Endothelial cell (in vitro differentiated cells): ENCODE measurements around the gene CCM2L. TPM values are rescaled to one million over a fixed set of nuclear protein-coding genes. Genes with fewer than 3 reads are reported as not detected.

Experiments
- DNase-seq: peaks from one replicate; pipeline ENCODE4 v3.0.0; 2021; ENCODE audit warnings: low spot score
- H3K27ac Mint-ChIP-seq: one replicate; pipeline ENCODE4 v1.8.0; 2021; ENCODE audit warnings: mixed read lengths, inconsistent platforms; ENCODE audit not compliant: unreplicated experiment
- H3K27me3 Mint-ChIP-seq: one replicate; pipeline ENCODE4 v1.8.0; 2021; ENCODE audit warnings: mild to moderate bottlenecking, moderate library complexity, mixed read lengths, inconsistent platforms; ENCODE audit not compliant: unreplicated experiment
- H3K36me3 Mint-ChIP-seq: one replicate; pipeline ENCODE4 v1.8.0; 2021; ENCODE audit warnings: mild to moderate bottlenecking, low read depth, mixed read lengths, inconsistent platforms; ENCODE audit not compliant: unreplicated experiment
- H3K4me1 Mint-ChIP-seq: one replicate; pipeline ENCODE4 v1.8.0; 2021; ENCODE audit warnings: mild to moderate bottlenecking, mixed read lengths, inconsistent platforms; ENCODE audit not compliant: unreplicated experiment
- H3K4me3 Mint-ChIP-seq: one replicate; pipeline ENCODE4 v1.8.0; 2021; ENCODE audit warnings: mild to moderate bottlenecking, mixed read lengths, inconsistent platforms; ENCODE audit not compliant: unreplicated experiment
- H3K9me3 Mint-ChIP-seq: one replicate; pipeline ENCODE4 v1.8.0; 2021; ENCODE audit warnings: mixed read lengths, inconsistent platforms; ENCODE audit not compliant: unreplicated experiment
- total RNA-seq: library from RNA; stranded (reverse); fragmentation: NEBNext Ultra II Directional; extraction: Animal tissue kit (Norgen Biotek cat#: 25700); gene quantifications from one replicate; pipeline ENCODE4 v1.2.1, GENCODE V29; 2021; ENCODE audit not compliant: unreplicated experiment
- TF ChIP-seq, protein P1 (sequence below): fragments of 200-600 bp; sonication (generic); IDR thresholded peaks from one replicate; pipeline ENCODE4 v1.5.0; 2021; ENCODE audit warnings: antibody characterized with exemption; ENCODE audit not compliant: unreplicated experiment

Gene CCM2L
- total RNA-seq, 1 donor from 2014 or later, result 27.2 TPM

- peaks cover 10% of the 10 kb centered on the region for H3K27me3 Mint-ChIP-seq
- H3K4me1 Mint-ChIP-seq, result peaks cover 65% of the 10 kb centered on the region
- H3K36me3 Mint-ChIP-seq, result no peaks in the 10 kb centered on the region
- no peak overlapping the region for H3K27ac Mint-ChIP-seq
- DNase-seq, result no peak
- TF ChIP-seq, protein P1, sequence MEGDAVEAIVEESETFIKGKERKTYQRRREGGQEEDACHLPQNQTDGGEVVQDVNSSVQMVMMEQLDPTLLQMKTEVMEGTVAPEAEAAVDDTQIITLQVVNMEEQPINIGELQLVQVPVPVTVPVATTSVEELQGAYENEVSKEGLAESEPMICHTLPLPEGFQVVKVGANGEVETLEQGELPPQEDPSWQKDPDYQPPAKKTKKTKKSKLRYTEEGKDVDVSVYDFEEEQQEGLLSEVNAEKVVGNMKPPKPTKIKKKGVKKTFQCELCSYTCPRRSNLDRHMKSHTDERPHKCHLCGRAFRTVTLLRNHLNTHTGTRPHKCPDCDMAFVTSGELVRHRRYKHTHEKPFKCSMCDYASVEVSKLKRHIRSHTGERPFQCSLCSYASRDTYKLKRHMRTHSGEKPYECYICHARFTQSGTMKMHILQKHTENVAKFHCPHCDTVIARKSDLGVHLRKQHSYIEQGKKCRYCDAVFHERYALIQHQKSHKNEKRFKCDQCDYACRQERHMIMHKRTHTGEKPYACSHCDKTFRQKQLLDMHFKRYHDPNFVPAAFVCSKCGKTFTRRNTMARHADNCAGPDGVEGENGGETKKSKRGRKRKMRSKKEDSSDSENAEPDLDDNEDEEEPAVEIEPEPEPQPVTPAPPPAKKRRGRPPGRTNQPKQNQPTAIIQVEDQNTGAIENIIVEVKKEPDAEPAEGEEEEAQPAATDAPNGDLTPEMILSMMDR, result no peak
- H3K9me3 Mint-ChIP-seq, result no peaks in the 10 kb centered on the region
- H3K4me3 Mint-ChIP-seq, result no peak overlapping the region
Observed at GRCh38 chr20:32006053-32006452, 4.2 kb upstream of the CCM2L start.

GRCh38 chr20:32006841-32007786, 3.1 kb upstream of the CCM2L start:
- Mint-ChIP-seq H3K27ac (peak overlapping the region; percentile 85), H3K4me3 (no peak overlapping the region), H3K27me3 (peaks cover 8% of the 10 kb centered on the region), H3K36me3 (no peaks in the 10 kb centered on the region), H3K4me1 (peaks cover 64% of the 10 kb centered on the region), H3K9me3 (no peaks in the 10 kb centered on the region)
- TF ChIP-seq, protein P1, result no peak
- no peak for DNase-seq

GRCh38 chr20:32007787-32008616, 2.2 kb upstream of the CCM2L start:
- TF ChIP-seq, protein P1, result no peak
- DNase-seq, result peak; percentile 66
- H3K27ac Mint-ChIP-seq, result peak overlapping the region; percentile 85
- no peak overlapping the region for H3K4me3 Mint-ChIP-seq
- H3K36me3 Mint-ChIP-seq, result no peaks in the 10 kb centered on the region
- peaks cover 8% of the 10 kb centered on the region for H3K27me3 Mint-ChIP-seq
- no peaks in the 10 kb centered on the region for H3K9me3 Mint-ChIP-seq
- H3K4me1 Mint-ChIP-seq, result peaks cover 56% of the 10 kb centered on the region

DNA sequence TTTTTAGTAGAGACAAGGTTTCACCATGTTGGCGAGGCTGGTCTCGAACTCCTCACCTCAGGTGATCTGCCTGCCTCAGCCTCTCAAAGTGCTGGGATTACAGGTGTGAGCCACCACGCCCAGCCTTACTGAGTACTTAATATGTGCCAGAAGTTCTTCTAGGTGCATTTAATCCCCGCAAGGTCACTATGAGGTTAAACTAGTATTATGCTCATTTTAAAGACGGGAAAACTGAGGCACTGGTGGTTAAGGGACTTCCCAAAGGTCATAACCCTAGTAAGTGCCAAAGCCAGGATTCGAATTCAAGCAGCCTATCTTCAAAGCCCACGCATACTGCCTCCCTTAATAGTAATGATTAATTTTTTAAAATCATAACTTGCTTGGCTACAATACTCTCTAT, 674 bp upstream of the CCM2L start:
- TF ChIP-seq, protein P1, result no peak
- H3K27me3 Mint-ChIP-seq, result peaks cover 8% of the 10 kb centered on the region
- peak overlapping the region; percentile 59 for H3K4me3 Mint-ChIP-seq
- peak overlapping the region; percentile 92 for H3K27ac Mint-ChIP-seq
- H3K9me3 Mint-ChIP-seq, result no peaks in the 10 kb centered on the region
- H3K36me3 Mint-ChIP-seq, result no peaks in the 10 kb centered on the region
- H3K4me1 Mint-ChIP-seq, result peaks cover 50% of the 10 kb centered on the region
- DNase-seq, result no peak
